HepG2 (cell line): ENCODE measurements around the gene TMEM39B. TPM values are rescaled to one million over a fixed set of nuclear protein-coding genes. Genes with fewer than 3 reads are reported as not detected.
A peak's percentile ranks its signal among the peaks of the same experiment; 100 is the strongest.

Source experiments
- AGO1 ChIP-seq: fragments of 200-400 bp; formaldehyde crosslinking; IDR thresholded peaks from 2 replicates; pipeline ENCODE4 v1.6.1; 2017; ENCODE audit warnings: mild to moderate bottlenecking, low read depth, low read length, moderate library complexity; ENCODE audit not compliant: poor library complexity, severe bottlenecking
- DMTF1 ChIP-seq: sonication (generic); formaldehyde crosslinking; IDR thresholded peaks from 2 replicates; pipeline ENCODE4 v1.4.0; 2020; ENCODE audit warnings: mild to moderate bottlenecking, missing genetic modification reagents
- GATAD2A ChIP-seq: IDR thresholded peaks from 2 replicates; pipeline ENCODE4 v1.6.1; 2016
- KLF16 ChIP-seq, 2 experiments: sonication (generic) in 1 of 2; formaldehyde crosslinking in 1 of 2; IDR thresholded peaks; 2 replicates each; pipeline versions ENCODE4 v1.6.1 to v1.8.0; 2016 to 2023; ENCODE audit warnings: missing genetic modification reagents in 2 of 2, missing compliant biosample characterization in 1 of 2
- KLF9 ChIP-seq: IDR thresholded peaks from 2 replicates; pipeline ENCODE4 v1.6.1; 2016; ENCODE audit warnings: low read depth
- MLX ChIP-seq: IDR thresholded peaks from 2 replicates; pipeline ENCODE4 v1.6.1; 2016
- MYNN ChIP-seq: sonication (generic); formaldehyde crosslinking; IDR thresholded peaks from 2 replicates; pipeline ENCODE4 v1.4.0; 2020; ENCODE audit warnings: mild to moderate bottlenecking, low read depth, missing genetic modification reagents
- NR0B2 ChIP-seq: sonication (generic); formaldehyde crosslinking; IDR thresholded peaks from 2 replicates; pipeline ENCODE4 v1.4.0; 2020; ENCODE audit warnings: mild to moderate bottlenecking, missing genetic modification reagents
- NRL ChIP-seq: sonication (generic); formaldehyde crosslinking; IDR thresholded peaks from 2 replicates; pipeline ENCODE4 v1.5.0; 2020; ENCODE audit warnings: missing genetic modification reagents, mild to moderate bottlenecking, moderate library complexity, borderline replicate concordance
- RFX1 ChIP-seq: fragments of 450-650 bp; IDR thresholded peaks from 2 replicates; pipeline ENCODE4 v1.6.1; 2017
- STAT6 ChIP-seq: sonication (generic); formaldehyde crosslinking; IDR thresholded peaks from 2 replicates; pipeline ENCODE4 v1.4.0; 2020; ENCODE audit warnings: missing genetic modification reagents, mild to moderate bottlenecking, borderline replicate concordance
- THAP8 ChIP-seq: sonication (generic); formaldehyde crosslinking; IDR thresholded peaks from 2 replicates; pipeline ENCODE4 v1.5.1; 2020; ENCODE audit warnings: missing genetic modification reagents, mild to moderate bottlenecking, borderline replicate concordance
- ZNF281 ChIP-seq: sonication (generic); formaldehyde crosslinking; IDR thresholded peaks from 2 replicates; pipeline ENCODE4 v1.4.0; 2020; ENCODE audit warnings: missing genetic modification reagents, borderline replicate concordance
- ZNF580 ChIP-seq: IDR thresholded peaks from 2 replicates; pipeline ENCODE4 v1.6.1; 2016; ENCODE audit warnings: low read depth, borderline replicate concordance
- ZNF629 ChIP-seq: sonication (generic); formaldehyde crosslinking; conservative IDR thresholded peaks from 2 replicates; pipeline ENCODE4 v1.5.0; 2020; ENCODE audit warnings: missing genetic modification reagents
- ZNF747 ChIP-seq: sonication (generic); formaldehyde crosslinking; IDR thresholded peaks from 2 replicates; pipeline ENCODE4 v1.8.1; 2023; ENCODE audit warnings: missing genetic modification reagents, mild to moderate bottlenecking, borderline replicate concordance
- ZSCAN20 ChIP-seq: sonication (generic); formaldehyde crosslinking; IDR thresholded peaks from 2 replicates; pipeline ENCODE4 v1.4.0; 2020; ENCODE audit warnings: missing genetic modification reagents, mild to moderate bottlenecking, borderline replicate concordance
- polyA plus RNA-seq, 8 experiments: library from polyadenylated mRNA; depleted of rRNA in 3 of 8; stranded (reverse) in 7 of 8; unstranded in 1 of 8; fragments of >200 nt; fragmentation: Illumina TruSeq in 4 of 8; extraction: Trizol in 4 of 8; gene quantifications; 2 replicates each; pipeline versions ENCODE4 v1.2.1 to v1.2.3, GENCODE V29; 2011 to 2016; ENCODE audit warnings: low read depth in 4 of 8, missing spikeins in 1 of 8, mixed read lengths in 1 of 8; ENCODE audit not compliant: insufficient read depth in 1 of 8
- total RNA-seq, 5 experiments: library from RNA; depleted of rRNA; stranded (reverse); fragments of >200 nt; fragmentation: Illumina TruSeq; extraction: Trizol; gene quantifications; 2 replicates each; pipeline ENCODE4 v1.2.3, GENCODE V29; 2016; ENCODE audit warnings: low read depth in 1 of 5

Gene TMEM39B
- total and polyA plus RNA-seq, 2 of the 13 experiments (the other 11 are each of a cell fraction or from before 2014, with no cell fraction given) = 4.9 to 10.4 TPM

- TF ChIP-seq ZNF281 = no peak; the same call in 1 of the 2 replicates
- TF ChIP-seq ZNF629 (CRISPR knock-in tag) = peak; percentile 32; the same call in 1 of the 2 replicates
- 0 out of 4 replicates have a peak, but pooled peaks of 1 of the 2 experiments have one; percentile 75 for TF ChIP-seq KLF16 (CRISPR knock-in tag; IDR thresholded peaks at IDR 0.05)
- peak; percentile 75; the same call in 1 of the 2 replicates for TF ChIP-seq MYNN (CRISPR knock-in tag)
- peak; percentile 92 for TF ChIP-seq NRL (CRISPR knock-in tag)
- peak; percentile 21; the same call in 1 of the 2 replicates for TF ChIP-seq MLX (CRISPR knock-in tag)
- no peak; the same call in 1 of the 2 replicates for TF ChIP-seq ZNF580 (CRISPR knock-in tag)
- TF ChIP-seq NR0B2 (CRISPR knock-in tag) = no peak
- peak; percentile 69 for TF ChIP-seq GATAD2A (CRISPR knock-in tag)
- TF ChIP-seq THAP8 (CRISPR knock-in tag) = no peak
- no peak for TF ChIP-seq RFX1
- TF ChIP-seq AGO1 = no peak
- no peak for TF ChIP-seq DMTF1
- TF ChIP-seq ZSCAN20 (CRISPR knock-in tag) = no peak
- 0 out of 2 replicates have a peak, but pooled peaks have one; percentile 81 for TF ChIP-seq KLF9
- no peak; the same call in 1 of the 2 replicates for TF ChIP-seq STAT6 (CRISPR knock-in tag)
- TF ChIP-seq ZNF747 (CRISPR knock-in tag) = no peak
Measured at GRCh38 chr1:32107742-32108661, 35.3 kb downstream of the TMEM39B start, which contains the start of gene KPNA6 (continued).
